HG03064 (cell line): ENCODE data around the gene CDK19.

Experiments
- ATAC-seq: cut with Tn5 transposase; IDR thresholded peaks from one replicate; pipeline ENCODE4 v1.9.1; 2021; ENCODE audit warnings: low read depth; ENCODE audit not compliant: unreplicated experiment

The CDK19 gene

GRCh38 chr6:110708295-110708950 lies 106.8 kb downstream of the CDK19 start:
- no peak for ATAC-seq

- ATAC-seq: no peak
These were observed 109.7 kb downstream of the CDK19 start for GRCh38 chr6:110705543-110705942.

- no peak for ATAC-seq
These were observed 111.2 kb downstream of the CDK19 start for GRCh38 chr6:110703906-110704594.

- ATAC-seq: no peak
These were observed 112.0 kb downstream of the CDK19 start for GRCh38 chr6:110703010-110703905.

- ATAC-seq: no peak
These were observed 115.5 kb downstream of the CDK19 start for GRCh38 chr6:110699780-110700179.

GRCh38 chr6:110693994-110694393 lies 121.3 kb downstream of the CDK19 start:
- ATAC-seq: no peak

- no peak for ATAC-seq
These were observed 122.0 kb downstream of the CDK19 start for GRCh38 chr6:110693296-110693695.

- ATAC-seq: no peak
These were observed 124.4 kb downstream of the CDK19 start for GRCh38 chr6:110690916-110691315.

GRCh38 chr6:110690106-110690654 lies 125.1 kb downstream of the CDK19 start:
- no peak for ATAC-seq

GRCh38 chr6:110689275-110689935 lies 125.9 kb downstream of the CDK19 start:
- no peak for ATAC-seq

- no peak for ATAC-seq
These were observed 126.5 kb downstream of the CDK19 start for GRCh38 chr6:110688661-110689268.

- no peak for ATAC-seq
These were observed 127.9 kb downstream of the CDK19 start for GRCh38 chr6:110687326-110687725.

- no peak for ATAC-seq
These were observed 132.0 kb downstream of the CDK19 start for GRCh38 chr6:110683241-110683640.

GRCh38 chr6:110682460-110682853 lies 132.8 kb downstream of the CDK19 start:
- ATAC-seq: peak; percentile 88

GRCh38 chr6:110681543-110682459 lies 133.5 kb downstream of the CDK19 start:
- ATAC-seq: no peak

GRCh38 chr6:110676396-110676795 lies 138.9 kb downstream of the CDK19 start:
- ATAC-seq: no peak

- no peak for ATAC-seq
These were observed 141.2 kb downstream of the CDK19 start for GRCh38 chr6:110674096-110674495.

- ATAC-seq: no peak
These were observed 143.1 kb downstream of the CDK19 start for GRCh38 chr6:110672122-110672521.

GRCh38 chr6:110671447-110671846 lies 143.8 kb downstream of the CDK19 start:
- ATAC-seq: no peak
